Neural cell (in vitro differentiated cells): ENCODE results near the gene EML4. TPM values are rescaled to one million over a fixed set of nuclear protein-coding genes. Genes with fewer than 3 reads are reported as not detected.

Experiments used
- H2AFZ ChIP-seq: fragments of 200-600, 300-800 bp; sonication (generic), shearing (Covaris generic); 2 replicates; pipeline ENCODE4 v1.6.0; 2014; ENCODE audit warnings: low read depth, mild to moderate bottlenecking, antibody characterized with exemption, low read length, moderate library complexity
- H3F3A ChIP-seq: fragments of 200-600 bp; shearing (Covaris generic); 2 replicates; pipeline ENCODE4 v1.6.1; 2016; ENCODE audit warnings: mild to moderate bottlenecking, moderate library complexity, mixed read lengths, antibody characterized with exemption, low read length; ENCODE audit not compliant: insufficient read depth, poor library complexity, severe bottlenecking
- H3K27ac ChIP-seq: fragments of 200-600, 300-800 bp; sonication (generic), shearing (Covaris generic); 2 replicates; pipeline ENCODE4 v1.5.1; 2014; ENCODE audit warnings: mild to moderate bottlenecking, low read length, moderate library complexity
- H3K27me3 ChIP-seq: fragments of 300-800, 200-600 bp; sonication (generic), shearing (Covaris generic); 2 replicates; pipeline ENCODE4 v1.6.0; 2014; ENCODE audit warnings: mild to moderate bottlenecking, low read depth, low read length, moderate library complexity; ENCODE audit not compliant: insufficient read depth
- H3K36me3 ChIP-seq: fragments of 300-800, 200-600 bp; sonication (generic), shearing (Covaris generic); 2 replicates; pipeline ENCODE4 v1.5.1; 2014; ENCODE audit warnings: mild to moderate bottlenecking, antibody characterized with exemption, low read length, moderate library complexity; ENCODE audit not compliant: insufficient read depth
- H3K4me2 ChIP-seq: fragments of 300-800, 200-600 bp; sonication (generic), shearing (Covaris generic); 2 replicates; pipeline ENCODE4 v1.6.0; 2014; ENCODE audit warnings: mild to moderate bottlenecking, low read length
- H3K4me3 ChIP-seq: fragments of 300-800, 200-600 bp; sonication (generic), shearing (Covaris generic); 2 replicates; pipeline ENCODE4 v1.5.1; 2014; ENCODE audit warnings: mild to moderate bottlenecking, low read length, moderate library complexity
- H3K79me2 ChIP-seq: fragments of 200-600 bp; shearing (Covaris generic); replicated peaks from 2 replicates; pipeline ENCODE4 v1.6.0; 2014; ENCODE audit warnings: mild to moderate bottlenecking, low read length, moderate library complexity; ENCODE audit not compliant: insufficient read depth
- H3K9ac ChIP-seq: fragments of 300-800, 200-600 bp; sonication (generic), shearing (Covaris generic); 2 replicates; pipeline ENCODE4 v1.6.1; 2016; ENCODE audit warnings: mild to moderate bottlenecking, low read length, mixed read lengths
- H3K9me2 ChIP-seq: fragments of 200-600 bp; shearing (Covaris generic); 2 replicates; pipeline ENCODE4 v1.6.1; 2016; ENCODE audit warnings: mild to moderate bottlenecking, low read length, mixed read lengths; ENCODE audit not compliant: insufficient read depth
- H3K9me3 ChIP-seq: fragments of 200-600, 300-800 bp; sonication (generic), shearing (Covaris generic); 2 replicates; pipeline ENCODE4 v1.6.1; 2016; ENCODE audit warnings: mild to moderate bottlenecking, mixed run types, low read length, moderate library complexity, mixed read lengths
- H4K20me1 ChIP-seq: fragments of 200-600 bp; shearing (Covaris generic); 2 replicates; pipeline ENCODE4 v1.6.1; 2016; ENCODE audit warnings: mild to moderate bottlenecking, mixed run types; ENCODE audit not compliant: insufficient read depth
- CTCF ChIP-seq: fragments of 450-650 bp; IDR thresholded peaks from 2 replicates; pipeline ENCODE4 v1.5.1; 2014; ENCODE audit warnings: antibody characterized with exemption, mild to moderate bottlenecking, moderate library complexity; ENCODE audit not compliant: poor library complexity, severe bottlenecking
- EP300 ChIP-seq: fragments of 450-650 bp; conservative IDR thresholded peaks from 2 replicates; pipeline ENCODE4 v1.6.1; 2014; ENCODE audit warnings: antibody characterized with exemption, mild to moderate bottlenecking, moderate library complexity; ENCODE audit not compliant: poor library complexity, severe bottlenecking
- EZH2 ChIP-seq: fragments of 200-600, 300-800 bp; shearing (Covaris generic), sonication (generic); IDR thresholded peaks from 2 replicates; pipeline ENCODE4 v1.6.1; 2014; ENCODE audit warnings: antibody characterized with exemption, low read length, borderline replicate concordance, mild to moderate bottlenecking; ENCODE audit not compliant: insufficient read depth, poor library complexity, severe bottlenecking
- MXI1 ChIP-seq: fragments of 450-650 bp; conservative IDR thresholded peaks from 2 replicates; pipeline ENCODE4 v1.6.1; 2014; ENCODE audit warnings: antibody characterized with exemption, mild to moderate bottlenecking; ENCODE audit not compliant: poor library complexity, severe bottlenecking
- POLR2AphosphoS5 ChIP-seq: IDR thresholded peaks from 2 replicates; pipeline ENCODE4 v1.6.1; 2012
- RAD21 ChIP-seq: fragments of 450-650 bp; conservative IDR thresholded peaks from 2 replicates; pipeline ENCODE4 v1.6.1; 2014; ENCODE audit warnings: antibody characterized with exemption, mild to moderate bottlenecking, moderate library complexity
- REST ChIP-seq: IDR thresholded peaks from 2 replicates; pipeline ENCODE4 v1.6.1; 2012; ENCODE audit warnings: borderline replicate concordance
- SMC3 ChIP-seq: fragments of 450-650 bp; conservative IDR thresholded peaks from 2 replicates; pipeline ENCODE4 v1.6.1; 2014; ENCODE audit warnings: antibody characterized with exemption, mild to moderate bottlenecking, moderate library complexity; ENCODE audit not compliant: poor library complexity
- TAF1 ChIP-seq: IDR thresholded peaks from 2 replicates; pipeline ENCODE4 v1.6.1; 2012; ENCODE audit warnings: low read depth
- polyA plus RNA-seq: library from polyadenylated mRNA; depleted of rRNA; stranded (reverse); fragments of >200 nt; gene quantifications from 2 replicates; pipeline ENCODE4 v1.2.3, GENCODE V29; 2014

The EML4 gene
- polyA plus RNA-seq, 1 donor from 2014 or later: 33.9 TPM

- H3F3A ChIP-seq: no peaks in the 10 kb centered on the region
- H3K4me3 ChIP-seq: no peak overlapping the region
- no peaks in the 10 kb centered on the region for H3K27me3 ChIP-seq
- H3K79me2 ChIP-seq: no peaks in the 10 kb centered on the region
- no peak overlapping the region for H3K4me2 ChIP-seq
- H3K9me3 ChIP-seq: no peaks in the 10 kb centered on the region
- H3K27ac ChIP-seq: no peak overlapping the region
- TF ChIP-seq POLR2AphosphoS5 (no peak), TAF1 (no peak), MXI1 (no peak), RAD21 (no peak), EZH2 (no peak), SMC3 (no peak), EP300 (no peak), REST (no peak), CTCF (no peak)
- H3K9ac ChIP-seq: peak overlapping the region; percentile 38
- H3K9me2 ChIP-seq: no peaks in the 10 kb centered on the region
- no peaks in the 10 kb centered on the region for H4K20me1 ChIP-seq
- no peaks in the 10 kb centered on the region for H3K36me3 ChIP-seq
- H2AFZ ChIP-seq: peak overlapping the region; percentile 18
Measured at GRCh38 chr2:42367835-42368234, 198.7 kb downstream of the EML4 start.

GRCh38 chr2:42368817-42369531, 199.8 kb downstream of the EML4 start:
- Histone ChIP-seq H3K27me3 (no peaks in the 10 kb centered on the region), H3F3A (no peaks in the 10 kb centered on the region), H3K9me2 (no peaks in the 10 kb centered on the region), H3K4me2 (peak overlapping the region; percentile 41), H3K36me3 (no peaks in the 10 kb centered on the region), H3K9ac (no peak overlapping the region), H3K4me3 (peak overlapping the region; percentile 20), H4K20me1 (no peaks in the 10 kb centered on the region), H2AFZ (no peak overlapping the region), H3K27ac (peak overlapping the region; percentile 62), H3K79me2 (no peaks in the 10 kb centered on the region), H3K9me3 (no peaks in the 10 kb centered on the region)
- TF ChIP-seq REST (no peak), CTCF (no peak), MXI1 (no peak), EP300 (no peak), EZH2 (no peak), TAF1 (no peak), SMC3 (no peak), POLR2AphosphoS5 (no peak), RAD21 (no peak)
